Stimulated activated CD8-positive, alpha-beta memory T cell treated with anti-CD3 and anti-CD28 coated beads, Interleukin-4, amount 100 ng/mL, for 48 hours (primary cell): ENCODE measurements around the gene NUMA1.

Experiments
- DNase-seq: peaks from one replicate; pipeline ENCODE4 v3.0.0-alpha.2; 2020

Gene NUMA1

DNA sequence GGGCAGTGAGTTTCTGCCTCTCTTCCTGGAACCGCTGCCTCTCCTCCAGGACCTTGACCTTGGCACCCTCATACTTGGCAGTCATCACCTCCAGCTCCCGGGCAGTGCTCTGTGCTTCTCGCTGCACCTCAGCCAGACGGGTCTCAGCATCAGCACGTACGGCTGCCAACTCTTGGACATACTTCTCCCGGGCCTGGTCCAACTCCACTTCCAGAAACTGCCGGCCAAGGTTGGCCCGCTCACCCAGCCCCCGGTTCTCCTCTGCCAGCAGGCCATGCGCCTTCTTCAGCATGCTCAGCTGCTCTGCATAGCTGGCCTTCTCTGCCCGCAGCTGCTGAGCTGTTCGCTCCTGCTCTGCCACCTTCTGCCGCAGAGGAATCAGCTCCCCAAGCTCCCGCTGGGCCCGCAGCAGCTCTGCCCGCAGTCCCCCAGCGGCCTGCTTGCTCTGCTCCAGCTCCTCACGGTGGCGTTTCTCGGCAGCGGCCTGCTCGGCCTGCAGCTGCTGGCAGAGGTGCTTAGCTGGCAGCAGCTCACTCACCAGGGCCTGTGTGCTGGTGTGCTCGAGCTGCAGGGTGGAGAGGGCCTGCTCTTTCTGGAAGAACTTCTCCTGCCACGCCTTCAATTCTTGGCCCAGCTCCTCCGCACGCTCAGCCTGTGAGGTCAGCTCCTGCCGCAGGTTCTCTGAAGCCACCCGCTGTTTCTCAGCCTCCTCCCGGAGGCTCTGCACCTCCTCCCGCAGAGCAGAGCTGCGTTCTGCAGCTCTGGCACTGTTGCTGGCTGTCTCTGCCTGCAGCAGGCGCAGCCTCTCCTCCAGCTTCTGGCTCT is 67.2 kb downstream of the NUMA1 start:
- DNase-seq = no peak

DNA sequence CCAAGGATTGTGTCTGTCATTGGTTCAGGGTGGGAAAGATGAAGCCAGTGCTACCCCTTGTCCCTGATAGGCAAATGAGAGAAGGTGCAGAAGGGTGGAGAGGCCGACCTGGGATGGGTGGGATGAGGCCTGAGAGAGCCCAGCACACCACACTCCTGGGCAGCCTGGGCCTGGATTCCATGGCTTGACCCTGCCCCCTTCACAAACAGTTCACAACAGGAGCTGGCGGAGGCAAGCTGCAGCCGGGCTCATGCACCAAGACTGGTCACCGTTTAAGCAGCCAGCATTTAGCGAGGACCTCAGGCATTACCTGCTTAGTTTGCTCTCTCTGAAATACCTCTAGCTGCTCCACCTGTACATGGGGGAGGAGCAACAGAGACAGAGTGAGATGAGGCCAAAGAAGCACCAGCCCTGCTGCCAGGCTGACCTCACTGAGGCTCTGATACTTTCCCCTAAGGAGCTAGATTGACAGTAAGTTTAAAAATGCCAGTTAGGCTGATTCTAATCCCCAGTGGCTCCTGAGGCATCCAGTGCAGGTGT is 68.2 kb downstream of the NUMA1 start:
- no peak for DNase-seq

DNA sequence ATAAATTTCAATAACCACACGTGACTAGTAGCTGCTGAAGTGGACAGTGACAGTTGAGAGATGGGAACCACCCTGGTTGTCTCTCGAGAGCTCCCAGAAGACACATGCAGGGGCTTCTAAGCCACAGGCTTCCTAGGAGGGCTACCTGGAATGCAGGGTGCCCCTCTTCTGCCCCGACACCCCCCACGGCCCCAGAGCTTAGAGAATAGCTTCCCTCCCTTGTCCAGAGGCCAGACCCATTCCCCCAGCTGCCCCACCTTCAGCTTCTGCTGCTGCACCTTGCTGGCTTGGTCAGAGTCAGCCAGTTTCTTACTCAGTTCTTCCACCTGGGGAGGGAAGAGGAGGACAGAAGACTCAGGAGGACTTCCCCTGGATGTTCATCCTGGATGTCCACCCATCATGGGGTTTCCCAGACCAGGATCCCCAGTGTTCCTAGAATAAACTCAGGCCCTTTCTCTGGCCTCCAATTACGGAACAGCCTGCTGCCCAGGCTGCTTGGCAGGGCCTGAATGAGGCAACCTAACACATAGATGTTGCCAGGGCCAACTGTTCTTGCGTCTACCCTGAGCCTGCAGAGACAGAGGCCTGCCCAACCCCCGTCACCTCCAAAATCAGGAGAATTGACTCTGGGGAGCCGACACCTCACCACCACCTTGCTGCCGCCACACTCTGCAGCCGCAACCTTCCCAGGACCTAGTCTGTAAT is 69.7 kb downstream of the NUMA1 start:
- DNase-seq = no peak

DNA sequence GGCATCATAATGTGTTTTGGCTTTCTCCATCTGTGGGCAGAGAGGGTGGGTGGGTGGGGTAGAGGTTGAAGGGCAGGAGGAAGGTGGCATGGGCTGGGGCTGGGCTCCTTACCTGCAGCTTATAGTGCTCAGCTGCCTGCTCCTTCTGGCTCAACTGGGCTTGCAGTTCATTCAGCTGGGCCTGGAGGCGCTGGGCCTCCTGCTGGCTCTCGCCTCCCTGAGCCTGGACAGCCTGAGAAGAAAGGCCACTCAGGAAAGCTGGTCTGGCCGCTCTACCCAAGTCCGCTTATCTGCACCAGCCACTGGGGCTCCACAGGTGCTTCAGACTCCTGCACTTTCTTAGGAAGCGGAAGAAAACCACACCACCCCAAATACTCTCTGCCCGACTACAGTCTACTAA is 71.2 kb downstream of the NUMA1 start:
- no peak for DNase-seq

DNA sequence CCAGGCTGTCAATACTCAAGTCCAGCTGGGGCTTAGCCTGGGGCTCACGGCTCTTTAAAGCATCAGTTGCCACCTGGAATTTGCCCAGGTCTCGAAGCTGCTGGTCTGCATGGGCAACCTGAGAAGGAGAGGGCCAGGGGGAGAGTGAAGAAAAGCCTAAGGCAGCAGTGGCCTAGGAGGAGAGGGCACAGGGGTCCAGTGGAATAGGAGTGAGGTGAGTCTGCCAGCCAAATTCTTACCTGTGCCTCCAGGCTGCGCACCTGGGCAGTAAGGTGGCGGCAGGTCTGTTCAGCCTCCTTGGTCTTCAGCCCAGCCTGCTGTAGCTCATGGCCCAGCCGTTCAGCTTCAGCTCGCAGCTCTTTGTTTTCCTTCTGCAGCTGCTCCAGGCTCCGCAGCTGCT is 71.6 kb downstream of the NUMA1 start:
- DNase-seq = no peak

DNA sequence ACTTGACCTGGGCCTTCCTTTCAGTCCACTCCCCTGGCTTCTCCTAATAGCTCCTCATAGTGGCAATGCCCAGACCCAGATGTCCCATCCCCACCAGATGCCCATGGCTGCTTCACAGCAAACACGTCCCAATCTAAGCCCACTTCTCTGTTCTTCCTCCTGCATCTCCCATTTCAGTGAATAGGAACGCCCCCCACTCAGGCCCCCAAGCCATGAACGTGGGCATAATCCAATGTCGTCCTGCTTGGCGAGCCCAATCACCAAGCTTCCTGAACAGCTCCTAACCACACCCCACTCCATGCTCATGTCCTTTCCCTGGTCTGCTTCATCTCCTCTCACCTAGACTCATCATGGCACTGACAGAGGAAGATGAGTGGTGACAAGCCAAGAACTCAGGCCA is 72.8 kb downstream of the NUMA1 start:
- DNase-seq = no peak

DNA sequence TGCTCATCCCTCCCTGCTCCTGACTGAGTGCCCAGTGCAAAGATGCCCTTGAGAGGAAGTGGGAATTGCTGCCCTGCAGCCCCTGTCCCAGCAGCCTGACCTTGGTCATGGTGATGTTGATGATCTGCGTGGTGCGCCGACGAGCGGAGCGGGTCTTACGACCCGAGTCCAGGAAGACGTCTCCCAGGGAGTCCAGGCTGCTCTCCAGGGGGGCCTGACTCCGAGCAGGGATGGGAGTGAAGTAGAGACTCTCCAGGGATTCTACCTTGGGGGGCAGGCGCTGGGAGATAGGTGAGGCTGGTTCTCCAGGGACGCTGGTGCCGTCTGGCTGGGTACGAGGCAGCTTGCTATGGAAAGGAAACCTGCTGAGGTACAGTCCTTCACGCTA is 73.3 kb downstream of the NUMA1 start:
- DNase-seq = no peak

DNA sequence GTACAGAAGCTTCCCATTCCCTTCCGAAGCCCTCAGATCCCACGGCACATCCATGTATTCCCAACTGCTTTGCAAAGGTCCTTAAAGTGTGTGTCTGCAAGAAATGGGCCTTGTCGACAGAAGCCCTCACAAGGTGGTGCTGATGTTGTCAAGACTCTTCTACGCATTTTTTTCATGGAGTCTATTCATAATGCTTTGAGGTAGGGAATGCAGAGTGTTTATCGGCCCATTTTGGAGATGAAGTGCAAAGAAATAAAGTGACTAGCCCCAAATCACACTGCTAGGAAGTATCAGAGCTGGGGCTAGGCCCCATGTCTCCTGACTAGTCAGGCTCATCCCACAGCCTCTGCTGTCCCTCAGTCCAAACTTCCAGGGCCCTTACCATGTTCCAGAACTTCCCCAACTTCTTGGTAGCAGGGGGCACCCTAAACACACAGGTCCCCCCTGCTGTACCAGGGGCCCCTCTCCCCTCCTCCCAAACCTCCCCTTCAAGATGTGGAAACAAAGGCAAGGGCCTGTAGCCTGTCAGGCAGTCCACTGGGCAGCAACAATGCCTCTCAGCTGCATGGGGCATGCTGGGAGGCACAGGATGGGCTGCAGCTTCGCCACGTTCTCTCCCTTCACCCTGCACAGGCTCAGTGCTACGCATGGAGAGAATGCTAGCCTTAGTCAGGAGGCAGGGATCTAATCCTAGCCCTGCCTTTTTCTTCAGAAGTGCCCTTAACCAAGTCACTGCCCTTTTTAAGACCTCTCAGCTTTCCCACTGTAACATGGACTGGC is 73.8 kb downstream of the NUMA1 start:
- DNase-seq = no peak

DNA sequence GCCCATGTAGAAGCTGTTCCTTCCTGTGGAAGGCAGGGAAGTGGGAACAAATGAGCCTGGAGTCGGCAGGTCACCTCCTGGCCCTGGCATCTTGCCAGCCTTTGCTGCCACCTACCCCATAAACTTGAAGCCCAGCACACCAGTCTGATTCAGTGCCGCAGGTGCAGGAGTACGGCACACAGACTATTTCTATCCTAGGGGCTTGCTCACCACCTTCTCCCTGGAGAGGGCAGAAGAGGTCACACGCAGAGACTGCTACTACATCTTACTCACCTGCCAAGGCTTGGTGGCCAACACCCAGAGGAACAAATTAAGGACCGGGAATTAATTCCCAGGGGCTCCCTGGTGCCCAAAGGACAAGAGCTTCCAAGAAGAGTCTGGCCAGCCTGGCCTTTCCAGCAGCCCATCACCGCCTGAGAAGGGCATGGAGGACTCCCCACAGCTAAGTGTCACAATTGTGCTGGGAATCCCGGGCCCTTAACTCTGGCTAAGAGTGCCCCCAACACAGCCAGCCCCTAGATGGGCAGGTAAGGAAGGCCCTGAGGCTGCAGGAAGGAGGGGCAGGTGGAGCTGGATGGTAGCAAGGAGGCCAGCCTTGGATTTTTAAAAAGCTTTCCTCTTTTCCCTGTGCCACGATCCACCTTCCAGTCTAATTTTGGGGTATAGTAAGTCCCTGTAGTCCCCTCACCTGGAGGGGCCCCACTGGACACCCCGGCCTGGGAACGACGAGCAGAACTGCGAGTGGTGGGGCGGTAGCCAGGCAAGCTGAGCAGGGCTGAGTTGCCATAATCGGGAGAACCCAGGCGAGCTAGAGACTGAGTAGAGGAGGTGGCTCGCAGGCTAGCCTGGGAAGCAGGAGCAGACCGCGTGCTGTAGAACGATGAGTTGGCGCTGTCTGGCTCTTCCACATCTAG is 74.7 kb downstream of the NUMA1 start:
- DNase-seq = no peak

DNA sequence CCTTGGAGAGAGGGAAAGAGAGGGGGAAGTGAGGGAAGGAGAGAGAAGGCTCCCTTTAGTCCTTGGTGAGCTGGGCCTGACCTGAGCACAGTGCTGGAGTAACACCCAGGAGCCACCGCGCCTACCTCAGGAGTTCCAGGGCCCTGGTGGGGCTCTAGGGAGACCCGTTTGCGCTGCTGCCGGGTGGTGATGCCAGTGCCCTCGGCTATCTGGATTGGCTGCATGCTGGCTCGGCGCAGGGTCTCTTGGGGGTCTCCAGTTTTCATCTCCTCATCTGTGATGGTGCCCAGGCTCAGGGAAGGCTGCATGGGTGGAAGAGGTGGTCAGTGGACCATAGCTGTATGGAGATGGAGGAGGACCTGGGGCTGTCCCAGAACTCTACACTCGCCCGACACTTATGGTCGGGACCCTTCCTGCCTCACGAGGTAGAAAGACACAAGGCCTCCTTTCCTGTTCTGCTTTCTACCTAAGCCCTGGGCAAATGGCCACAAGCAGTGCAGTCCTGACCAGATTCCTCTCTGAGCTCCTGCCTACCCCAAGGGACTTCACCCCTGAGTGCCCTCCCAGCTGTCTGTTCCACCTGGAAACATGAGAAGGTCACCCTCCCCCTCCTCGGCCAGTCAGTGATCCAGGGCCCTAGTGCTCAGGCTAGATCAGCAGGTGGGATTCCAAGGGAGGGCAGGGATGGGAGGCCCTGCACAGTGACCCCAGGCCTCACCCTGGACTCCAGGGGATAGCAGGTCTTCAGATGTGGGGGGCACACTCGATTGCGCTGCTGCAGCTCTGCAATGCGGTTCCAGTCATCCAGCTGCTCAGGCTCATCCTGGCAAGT is 75.6 kb downstream of the NUMA1 start:
- no peak for DNase-seq

DNA sequence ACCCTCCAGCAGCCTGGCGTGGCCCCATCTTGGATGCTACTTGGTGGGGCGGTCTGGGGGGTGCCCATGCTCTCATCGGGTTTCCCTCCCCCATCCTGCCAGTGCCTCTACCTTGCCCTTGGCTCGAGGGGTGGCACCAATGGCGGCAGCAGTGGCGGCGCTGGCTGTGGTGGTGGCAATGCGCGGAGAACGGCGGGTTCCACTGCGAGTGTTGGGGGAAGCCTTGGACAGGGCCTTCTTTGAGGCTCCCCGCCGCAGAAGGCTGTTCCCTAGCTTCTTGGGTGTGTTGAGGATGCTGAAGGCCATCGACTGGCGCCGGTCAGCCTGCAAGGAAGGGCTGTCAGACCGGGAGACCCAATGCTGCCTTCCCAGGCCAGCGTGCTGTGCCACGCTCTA is 76.6 kb downstream of the NUMA1 start:
- DNase-seq = no peak

DNA sequence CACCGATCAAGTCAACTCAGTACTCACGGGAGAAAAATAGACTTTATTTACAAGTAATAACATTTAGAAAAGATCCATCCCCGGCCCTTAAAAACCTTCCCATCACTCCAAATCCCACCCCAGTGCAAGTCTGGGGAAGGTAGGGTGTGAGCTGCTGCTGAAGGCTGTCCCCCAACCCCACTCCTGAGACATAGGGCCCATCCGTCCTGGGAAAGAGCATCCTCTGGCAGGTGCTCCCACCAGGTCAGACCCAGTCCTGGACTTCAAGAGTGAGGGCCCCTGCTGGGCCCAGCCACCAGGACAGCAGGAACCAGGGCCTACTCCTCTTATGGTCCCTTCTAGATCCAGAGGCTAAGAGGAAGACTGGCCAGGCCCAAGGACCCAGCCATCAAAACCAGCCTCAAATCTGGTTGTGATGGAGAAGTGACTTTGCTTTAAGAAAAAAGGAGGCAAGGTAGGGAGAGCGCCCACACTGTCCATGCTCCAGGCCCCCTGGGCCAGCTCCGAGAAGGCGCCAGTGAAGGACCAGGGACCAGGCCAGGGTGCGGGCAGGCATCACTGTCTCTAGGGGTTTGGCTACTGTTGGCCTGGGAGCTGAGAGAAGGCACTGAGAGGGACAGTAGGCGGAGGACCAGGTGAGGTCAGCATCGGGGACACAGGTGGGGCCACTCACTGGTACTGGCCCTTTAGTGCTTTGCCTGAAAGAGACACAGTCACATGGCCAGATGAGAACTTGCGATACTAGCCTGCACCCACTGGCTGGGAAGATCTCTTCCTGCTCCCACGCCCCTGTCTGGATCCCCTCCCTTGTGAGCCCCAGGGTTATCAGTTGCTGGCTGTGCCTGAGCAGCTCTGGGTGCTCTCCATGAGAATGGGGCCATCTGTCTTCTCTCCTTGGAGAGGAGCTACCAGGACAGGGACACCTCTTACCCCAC is 77.2 kb downstream of the NUMA1 start:
- DNase-seq = no peak

DNA sequence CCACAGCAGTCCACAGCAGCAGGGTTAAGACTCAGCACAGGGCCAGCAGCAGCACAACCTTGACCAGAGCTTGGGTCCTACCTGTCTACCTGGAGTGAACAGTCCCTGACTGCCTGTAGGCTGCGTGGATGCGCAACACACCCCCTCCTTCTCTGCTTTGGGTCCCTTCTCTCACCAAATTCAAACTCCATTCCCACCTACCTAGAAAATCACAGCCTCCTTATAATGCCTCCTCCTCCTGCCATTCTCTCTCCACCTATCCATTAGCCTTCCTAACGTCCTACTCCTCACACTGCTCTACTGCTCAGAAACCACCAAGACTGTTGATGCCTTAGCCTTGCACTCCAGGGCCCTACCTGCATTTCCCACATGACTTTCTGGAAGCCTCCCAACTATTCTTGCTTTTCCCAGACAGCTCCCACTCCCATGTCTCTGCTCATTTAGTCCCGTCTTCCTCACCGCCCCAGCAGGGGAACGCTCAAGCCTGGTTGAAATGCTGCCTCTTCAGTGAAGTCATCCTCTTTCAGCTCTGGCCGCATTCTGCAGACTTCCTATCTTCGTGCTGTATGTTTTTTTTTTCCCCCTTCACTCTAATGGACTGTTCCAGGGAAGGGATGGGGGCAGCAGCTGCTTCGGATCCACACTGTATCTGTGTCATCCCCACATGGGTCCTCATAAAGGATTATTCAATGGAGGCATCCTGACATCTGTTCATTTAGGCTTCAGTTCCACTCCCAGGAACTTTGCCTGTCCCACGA is 78.3 kb downstream of the NUMA1 start:
- DNase-seq = no peak

DNA sequence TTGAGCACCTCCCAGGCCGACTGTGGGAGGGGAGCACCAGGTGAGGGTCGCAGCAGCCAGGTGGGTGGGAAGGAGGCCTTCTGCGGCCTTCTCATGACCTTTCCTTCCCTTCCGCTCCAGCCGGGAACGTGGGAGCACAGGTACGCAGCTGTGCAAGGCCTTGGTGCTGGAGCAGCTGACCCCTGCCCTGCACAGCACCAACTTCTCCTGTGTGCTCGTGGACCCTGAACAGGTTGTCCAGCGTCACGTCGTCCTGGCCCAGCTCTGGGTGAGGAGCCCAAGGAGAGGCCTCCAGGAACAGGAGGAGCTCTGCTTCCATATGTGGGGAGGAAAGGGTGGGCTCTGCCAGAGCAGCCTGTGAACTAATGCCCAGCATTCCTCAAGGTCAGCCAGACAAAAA is 79.1 kb downstream of the NUMA1 start:
- DNase-seq = no peak

DNA sequence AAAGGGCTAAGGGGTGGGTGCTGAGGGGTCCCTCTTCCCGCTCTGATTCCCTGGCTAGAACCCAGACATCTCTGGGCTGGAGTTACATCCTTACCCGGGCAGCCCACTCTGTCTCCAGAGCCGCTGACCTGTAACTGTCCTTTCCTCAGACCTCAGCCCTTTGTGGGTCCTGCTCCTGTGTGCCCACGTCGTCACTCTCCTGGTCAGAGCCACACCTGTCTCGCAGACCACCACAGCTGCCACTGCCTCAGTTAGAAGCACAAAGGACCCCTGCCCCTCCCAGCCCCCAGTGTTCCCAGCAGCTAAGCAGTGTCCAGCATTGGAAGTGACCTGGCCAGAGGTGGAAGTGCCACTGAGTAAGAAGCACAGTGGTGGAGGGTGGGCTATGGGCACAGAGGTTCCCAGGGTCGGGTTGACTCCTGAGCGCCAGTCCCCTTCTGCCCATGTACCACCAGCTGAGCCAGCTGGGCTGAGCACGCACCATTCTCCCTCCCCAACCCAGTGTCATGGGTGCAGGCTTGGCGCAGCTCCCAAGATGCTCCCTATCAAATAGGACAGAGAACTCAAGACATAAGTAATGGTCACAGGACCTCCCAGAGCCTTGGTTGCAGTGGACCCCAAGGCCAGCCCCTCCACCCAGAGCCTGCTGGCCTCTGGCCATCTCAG is 80.0 kb downstream of the NUMA1 start:
- DNase-seq = no peak

DNA sequence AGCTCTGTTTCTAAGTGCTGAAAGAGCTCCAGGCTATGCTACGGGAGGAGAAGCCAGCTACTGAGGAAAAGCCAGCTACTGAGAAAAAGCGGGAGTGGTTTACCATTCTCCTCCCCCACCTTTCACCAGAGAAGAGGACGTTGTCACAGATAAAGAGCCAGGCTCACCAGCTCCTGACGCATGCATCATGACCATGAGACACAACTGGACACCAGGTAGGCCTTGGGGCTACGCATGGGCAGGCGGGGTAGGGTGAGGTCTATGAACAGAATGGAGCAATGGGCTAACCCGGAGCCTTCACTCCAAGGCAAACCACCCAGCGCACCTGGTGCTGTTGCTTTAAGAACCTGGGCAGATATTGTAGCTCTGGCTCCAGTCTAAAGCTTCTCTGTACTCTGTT is 80.5 kb downstream of the NUMA1 start:
- no peak for DNase-seq

DNA sequence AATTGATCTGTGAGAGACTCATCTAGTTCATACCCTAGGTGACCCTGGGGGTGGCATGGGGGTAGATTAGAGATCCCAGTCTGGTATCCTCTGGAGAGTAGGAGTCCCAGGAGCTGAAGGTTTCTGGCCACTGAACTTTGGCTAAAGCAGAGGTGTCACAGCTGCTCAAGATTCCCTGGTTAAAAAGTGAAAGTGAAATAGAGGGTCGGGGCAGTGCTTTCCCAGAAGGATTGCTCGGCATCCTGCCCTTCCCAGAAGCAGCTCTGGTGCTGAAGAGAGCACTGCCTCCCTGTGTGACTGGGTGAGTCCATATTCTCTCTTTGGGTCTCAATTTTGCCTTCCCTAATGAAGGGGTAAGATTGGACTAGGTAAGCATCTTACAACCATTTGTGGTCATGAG is 81.0 kb downstream of the NUMA1 start:
- DNase-seq = no peak

DNA sequence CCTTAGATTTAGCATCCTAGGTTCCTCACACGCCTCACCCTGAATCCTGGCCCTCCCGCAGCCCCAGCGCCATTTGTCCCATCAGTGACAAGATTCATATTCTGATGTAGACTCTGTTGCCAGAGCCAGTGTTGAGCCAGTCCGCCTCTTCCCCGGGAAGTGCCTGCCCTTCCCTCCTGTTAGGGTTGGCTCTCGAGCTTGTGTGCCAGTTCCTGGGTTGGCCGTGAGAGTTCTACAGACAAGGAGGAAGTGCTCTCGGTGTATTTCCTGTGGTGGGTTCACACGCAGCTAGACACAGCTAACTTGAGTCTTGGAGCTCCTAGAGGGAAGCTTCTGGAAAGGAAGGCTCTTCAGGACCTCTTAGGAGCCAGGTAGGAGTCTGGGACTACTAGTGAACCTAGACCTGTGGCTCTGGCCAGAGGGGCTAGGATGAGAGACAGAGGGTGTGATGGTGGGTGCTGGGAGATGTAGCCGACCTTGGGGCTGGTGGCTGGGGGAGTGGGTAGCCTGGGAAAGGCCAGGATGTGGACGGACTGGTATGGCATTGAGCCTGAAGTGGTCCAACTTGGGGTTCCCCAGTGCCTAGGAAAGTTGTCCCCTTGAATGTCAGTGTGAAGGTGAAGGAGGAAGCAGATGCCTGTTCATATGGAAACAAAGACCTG is 81.6 kb downstream of the NUMA1 start, which contains the start of gene IL18BP:
Gene IL18BP, plus strand, starts transcription at position 261 of the 662 bp plus-strand sequence. CDS start 1,076 bp downstream, outside the sequence.
- DNase-seq = no peak
